GM21360 (cell line): Measurements from ENCODE around the gene PPIL6.

Experiments
- ATAC-seq: cut with Tn5 transposase; IDR thresholded peaks from one replicate; pipeline ENCODE4 v1.9.1; 2021; ENCODE audit warnings: mild to moderate bottlenecking, moderate library complexity; ENCODE audit not compliant: unreplicated experiment

PPIL6 gene

DNA sequence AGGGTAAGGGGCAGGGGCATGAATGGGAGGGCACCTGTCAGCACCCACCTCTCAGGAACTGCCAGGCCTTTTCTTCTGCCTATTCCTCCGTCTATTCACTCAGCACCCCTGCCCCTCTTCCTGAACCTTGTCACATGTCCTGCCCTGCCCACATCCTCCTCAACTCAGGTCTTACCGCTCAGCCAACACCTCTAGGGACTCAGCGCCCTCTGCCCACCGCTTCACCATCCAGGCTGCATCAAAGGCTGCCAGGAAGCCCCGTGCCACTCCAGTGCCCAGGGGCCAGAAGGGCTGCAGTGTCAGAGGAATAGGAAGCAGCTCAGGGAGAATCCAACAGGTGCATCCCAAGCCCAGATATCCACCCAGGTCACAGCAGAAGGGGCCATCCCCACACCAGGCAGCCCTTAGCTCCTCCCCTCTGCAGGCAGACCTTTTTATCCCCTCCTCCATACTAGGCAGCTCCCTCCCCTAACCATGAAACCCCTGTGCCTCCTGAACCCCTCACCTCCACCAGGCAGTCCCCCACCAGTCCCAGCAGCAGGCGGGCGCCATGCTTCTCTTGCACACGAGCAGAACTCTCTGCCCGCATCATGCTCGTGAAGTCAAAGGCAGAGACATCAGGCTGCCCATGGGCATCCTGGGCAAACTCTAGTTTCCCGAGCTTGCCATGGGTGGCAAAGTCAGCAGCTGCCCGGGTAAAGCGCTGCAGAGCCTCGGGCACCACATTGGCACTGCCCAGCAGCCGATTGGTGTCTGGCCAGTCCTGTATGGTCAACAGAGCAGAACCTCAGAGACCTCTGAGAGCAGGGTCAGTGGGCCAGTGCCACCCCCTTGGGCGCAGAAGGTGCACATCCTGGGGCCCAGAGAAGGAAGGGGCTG lies 9.6 kb upstream of the PPIL6 start:
- no peak for ATAC-seq

DNA sequence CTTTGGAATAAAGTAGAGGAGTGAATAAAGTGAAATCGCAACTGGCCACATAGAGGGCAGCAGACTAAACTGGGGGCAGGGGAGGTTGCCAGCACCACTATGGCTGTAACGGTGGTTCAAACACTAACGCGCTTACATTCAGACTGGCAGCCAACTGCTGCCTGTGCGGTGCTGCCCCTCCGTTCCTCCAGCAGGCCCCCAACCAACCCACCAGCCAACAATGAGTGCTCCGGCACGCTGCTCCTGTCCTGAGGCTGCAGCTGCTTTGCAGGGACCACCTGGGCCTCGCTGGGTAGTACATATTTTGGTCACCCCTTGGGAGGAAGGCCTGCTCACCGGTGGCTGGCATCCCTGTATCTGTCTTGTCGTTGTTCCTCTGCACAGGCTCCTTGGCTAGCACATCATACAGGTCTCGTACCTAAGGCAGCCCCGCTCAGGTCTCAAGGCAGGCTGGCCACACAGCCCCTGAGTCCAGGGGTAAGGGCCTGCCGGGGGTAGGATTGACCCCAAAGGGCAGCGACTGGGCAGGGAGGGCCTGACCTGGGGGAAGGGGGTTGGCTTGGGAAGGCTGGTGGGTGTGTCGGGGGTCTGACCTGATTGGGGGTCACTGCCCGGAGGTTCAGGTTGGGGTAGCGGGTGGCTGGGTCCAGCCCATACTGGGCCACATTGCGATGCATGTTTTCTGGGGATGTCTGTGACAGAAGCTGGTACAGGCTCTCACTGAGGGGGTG lies 8.8 kb upstream of the PPIL6 start:
- no peak for ATAC-seq

DNA sequence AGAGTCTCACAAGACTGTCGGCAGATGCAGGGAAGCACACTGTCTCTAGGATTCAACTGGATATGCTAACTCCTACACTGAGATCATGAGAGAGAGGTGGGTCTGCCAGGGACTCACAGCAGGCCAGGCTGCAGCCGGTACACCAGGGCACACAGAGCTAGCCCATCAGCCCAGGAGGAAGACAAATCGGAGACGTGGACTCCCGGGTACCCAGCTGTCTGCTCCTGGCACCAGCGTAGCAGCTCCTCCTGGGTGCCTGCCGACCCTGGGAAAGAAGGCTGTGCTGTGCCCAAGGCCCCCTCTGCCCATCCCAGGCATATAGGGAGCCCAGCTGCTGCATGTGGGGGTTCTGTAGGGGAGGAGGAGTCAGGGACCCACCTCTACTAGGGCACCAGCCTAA lies 8.2 kb upstream of the PPIL6 start:
- no peak for ATAC-seq

DNA sequence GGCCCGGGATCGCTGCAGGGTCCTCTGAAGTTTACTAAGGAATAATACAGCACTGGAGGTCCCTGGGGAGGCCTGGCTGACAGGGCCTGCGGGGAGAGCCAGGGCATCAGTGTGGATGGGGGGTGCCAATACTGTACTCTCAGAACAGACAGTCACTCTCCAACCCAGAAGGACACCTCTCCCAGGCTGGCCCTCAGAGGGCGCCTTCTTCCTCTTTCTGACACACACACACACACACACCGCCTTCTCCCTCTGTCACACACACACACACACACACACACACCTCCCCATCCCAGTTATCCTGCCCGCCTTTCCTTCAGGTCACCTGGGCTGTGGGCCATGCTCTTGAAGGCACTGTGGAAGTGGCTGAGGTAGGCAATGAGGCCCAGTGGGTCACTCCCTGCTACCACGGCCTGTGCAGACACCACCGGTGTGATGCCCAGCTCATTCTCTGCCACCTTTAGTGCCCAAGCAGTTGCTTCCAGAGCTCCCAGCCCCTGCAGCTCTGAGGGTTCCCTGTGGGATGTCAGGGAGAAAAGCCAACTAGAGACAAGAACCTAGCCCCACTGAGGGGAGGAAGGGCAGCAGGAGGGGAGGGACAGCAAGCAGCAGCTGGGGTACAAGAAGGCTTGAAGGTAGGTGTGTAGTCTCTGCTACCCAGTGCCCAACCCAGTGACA lies 7.6 kb upstream of the PPIL6 start:
- no peak for ATAC-seq

DNA sequence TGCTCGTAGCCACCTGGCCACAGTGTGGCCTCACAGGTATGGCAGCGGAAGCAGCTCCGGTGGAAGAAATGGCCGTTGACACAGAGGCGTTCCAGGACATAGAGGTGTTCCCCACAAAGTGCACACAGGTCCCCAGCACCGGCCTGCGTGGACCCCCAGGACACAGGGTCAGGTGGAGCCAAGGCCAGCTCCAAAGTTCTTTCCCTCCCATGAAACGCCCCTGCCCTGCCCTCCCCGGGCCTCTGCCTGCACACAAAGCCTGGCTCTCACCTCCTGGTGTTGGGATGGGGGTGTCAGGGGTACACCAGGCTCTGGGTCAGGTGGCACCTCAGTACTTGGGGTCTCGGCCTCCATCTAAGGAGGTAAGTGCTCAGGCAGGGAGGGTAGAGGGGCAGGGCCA lies 6.7 kb upstream of the PPIL6 start:
- ATAC-seq: no peak

DNA sequence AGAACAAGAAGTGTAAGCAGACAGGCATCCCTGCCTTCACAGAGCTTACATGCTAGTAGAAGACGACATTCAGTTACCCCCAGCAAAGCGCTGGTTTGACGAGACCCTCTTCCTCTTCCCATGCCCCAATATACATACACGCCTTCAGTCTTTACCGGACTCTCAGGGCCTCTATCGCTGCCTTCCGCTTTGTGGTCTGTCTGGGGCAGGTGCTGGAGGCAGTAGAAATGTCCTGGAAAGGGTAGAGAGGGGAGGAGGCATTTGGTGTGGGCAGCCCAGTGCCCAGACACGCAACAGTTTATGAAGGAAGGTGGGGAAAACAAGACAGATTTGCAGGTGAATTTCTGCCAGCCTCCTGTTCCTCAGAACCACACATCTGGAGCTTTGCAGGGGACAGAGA lies 6.1 kb upstream of the PPIL6 start:
- ATAC-seq: no peak

DNA sequence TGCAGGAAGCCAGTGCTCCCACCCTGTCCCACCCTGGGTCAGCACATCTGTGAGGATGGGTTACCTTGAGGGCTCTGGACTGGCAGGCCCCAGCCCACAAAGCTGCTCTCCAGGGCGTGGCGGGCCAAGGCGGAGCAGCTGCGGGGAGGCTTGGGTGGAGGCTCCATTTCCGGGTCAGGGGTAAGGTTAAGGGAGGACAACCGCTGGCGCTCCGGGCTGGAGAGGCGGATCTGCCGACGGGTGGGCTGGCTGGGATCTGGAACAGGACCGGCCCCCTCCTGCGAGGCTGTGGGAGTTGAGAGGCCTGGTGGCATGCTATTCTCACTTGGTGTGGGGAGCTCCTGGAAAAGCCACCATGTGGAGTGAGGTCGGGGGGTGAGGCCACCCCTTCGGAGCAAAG lies 5.6 kb upstream of the PPIL6 start:
- ATAC-seq: no peak

DNA sequence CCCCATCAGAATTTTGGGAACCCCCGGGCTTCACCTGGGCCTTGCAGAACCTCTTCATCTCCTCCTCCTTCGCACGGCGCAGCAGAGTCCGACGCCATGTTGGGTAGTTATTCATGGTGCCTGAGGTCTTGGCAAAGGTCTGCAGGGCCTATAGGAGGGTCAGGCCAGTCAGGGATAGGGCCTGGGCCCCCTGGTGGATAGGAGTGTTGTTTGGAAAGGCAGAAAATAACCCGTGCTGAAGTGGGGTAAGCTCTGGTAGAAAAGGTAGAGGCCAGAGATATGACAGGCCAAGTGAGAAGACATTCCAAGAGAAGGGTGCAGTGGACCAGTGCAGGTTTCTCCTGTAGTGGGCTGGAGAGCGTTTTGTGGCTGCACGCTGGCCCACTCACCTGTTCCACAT lies 5.0 kb upstream of the PPIL6 start:
- no peak for ATAC-seq

DNA sequence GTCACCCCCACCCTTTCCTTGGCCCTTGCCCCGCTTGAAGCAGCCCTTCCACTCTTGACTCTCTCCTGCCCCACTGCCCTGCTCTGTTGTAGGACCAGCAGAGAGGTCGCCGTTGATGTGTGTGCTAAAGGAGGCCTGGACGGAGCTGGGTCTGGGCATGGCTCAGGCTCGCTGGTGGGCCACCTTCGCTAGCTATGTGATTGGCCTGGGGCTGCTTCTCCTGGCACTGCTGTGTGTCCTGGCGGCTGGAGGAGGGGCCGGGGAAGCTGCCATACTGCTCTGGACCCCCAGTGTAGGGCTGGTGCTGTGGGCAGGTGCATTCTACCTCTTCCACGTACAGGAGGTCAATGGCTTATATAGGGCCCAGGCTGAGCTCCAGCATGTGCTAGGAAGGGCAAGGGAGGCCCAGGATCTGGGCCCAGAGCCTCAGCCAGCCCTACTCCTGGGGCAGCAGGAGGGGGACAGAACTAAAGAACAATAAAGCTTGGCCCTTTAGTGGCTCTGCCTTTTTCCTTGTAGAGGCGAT lies 3.1 kb upstream of the PPIL6 start:
- ATAC-seq: no peak

DNA sequence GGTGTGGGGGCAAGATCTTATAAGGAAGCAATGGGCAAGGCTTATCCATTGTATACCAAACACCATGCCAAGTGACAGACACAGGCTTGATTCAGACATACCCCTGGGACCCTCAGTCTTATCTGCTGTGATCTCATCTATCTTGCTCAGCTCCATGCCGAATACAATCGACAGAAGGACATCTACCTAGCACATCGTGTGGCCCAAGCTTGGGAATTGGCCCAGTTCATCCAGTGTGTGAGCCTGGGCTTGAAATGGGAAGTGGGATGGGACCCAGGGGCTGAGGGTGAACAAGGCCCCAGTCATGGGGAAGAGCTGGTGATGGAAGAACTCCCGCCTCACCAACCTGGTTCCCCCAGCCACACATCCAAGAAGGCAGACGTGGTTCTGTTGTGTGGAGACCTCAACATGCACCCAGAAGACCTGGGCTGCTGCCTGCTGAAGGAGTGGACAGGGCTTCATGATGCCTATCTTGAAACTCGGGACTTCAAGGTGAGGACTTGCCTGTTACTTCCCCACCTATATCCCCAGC lies 2.0 kb upstream of the PPIL6 start:
- ATAC-seq: no peak

DNA sequence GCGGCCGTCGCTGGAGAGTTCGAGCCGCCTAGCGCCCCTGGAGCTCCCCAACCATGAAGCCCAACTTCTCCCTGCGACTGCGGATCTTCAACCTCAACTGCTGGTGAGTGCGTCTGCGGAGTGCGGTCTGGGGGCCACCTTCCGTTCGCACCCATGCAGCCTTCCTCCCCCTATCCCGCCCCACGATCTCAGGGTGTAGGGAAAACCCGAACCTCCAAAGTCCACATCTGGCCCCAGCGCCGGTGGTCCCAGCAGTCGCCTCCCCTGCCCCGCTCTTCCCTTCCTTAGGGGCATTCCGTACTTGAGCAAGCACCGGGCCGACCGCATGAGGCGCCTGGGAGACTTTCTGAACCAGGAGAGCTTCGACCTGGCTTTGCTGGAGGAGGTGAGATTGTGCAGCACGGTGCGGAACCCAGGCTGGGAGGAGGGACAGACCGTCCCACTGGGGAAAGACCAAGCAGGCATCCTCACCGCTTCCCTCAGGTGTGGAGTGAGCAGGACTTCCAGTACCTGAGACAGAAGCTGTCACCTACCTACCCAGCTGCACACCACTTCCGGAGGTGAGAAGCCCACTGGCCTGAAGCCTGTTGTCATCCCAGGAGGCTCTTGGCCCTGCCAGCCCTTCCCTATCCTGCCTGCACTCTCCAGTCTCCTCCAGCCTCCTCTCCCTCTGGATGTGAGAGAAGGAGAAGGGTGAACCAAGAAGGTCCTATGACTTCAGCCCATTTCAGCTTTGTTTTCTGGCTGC lies 815 bp upstream of the PPIL6 start:
- ATAC-seq: peak; percentile 15

DNA sequence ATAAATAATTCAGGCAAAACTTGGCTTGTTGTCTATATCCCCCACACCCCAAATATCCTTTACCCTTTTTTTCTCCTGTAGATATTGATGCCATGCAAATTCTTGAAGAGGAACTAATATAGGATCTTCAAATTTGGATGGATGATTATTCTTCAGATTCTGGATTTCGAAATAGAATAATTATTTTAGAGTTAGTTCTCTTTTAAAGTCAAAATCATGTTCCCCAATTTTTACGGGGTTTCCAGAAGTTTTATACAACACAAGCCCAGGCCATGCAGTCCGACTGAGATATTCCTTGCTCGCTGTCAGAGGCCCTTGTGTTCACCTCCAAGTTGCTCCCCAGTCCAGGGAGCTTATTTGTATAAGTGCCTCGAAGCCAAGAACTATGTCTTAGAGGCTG lies 4.4 kb downstream of the PPIL6 start:
- no peak for ATAC-seq

DNA sequence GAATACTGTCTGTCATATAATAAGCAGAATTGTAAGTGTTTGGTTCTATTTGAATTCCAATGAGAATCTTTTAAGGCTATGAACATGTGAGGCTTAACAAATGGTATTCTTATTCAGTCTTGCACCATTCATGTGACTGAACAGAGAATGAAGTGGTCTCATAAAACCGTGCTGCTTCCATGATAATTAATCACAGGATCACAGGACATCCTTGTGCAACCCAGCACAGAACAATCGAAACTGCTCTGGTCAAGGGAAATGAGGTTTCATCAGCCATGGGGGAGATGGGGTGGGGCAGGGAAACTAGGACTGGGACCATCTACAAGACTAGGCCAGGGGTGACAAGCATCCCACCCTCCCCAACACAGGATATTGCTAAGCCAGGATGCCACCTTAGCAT lies 6.0 kb downstream of the PPIL6 start:
- ATAC-seq: no peak

DNA sequence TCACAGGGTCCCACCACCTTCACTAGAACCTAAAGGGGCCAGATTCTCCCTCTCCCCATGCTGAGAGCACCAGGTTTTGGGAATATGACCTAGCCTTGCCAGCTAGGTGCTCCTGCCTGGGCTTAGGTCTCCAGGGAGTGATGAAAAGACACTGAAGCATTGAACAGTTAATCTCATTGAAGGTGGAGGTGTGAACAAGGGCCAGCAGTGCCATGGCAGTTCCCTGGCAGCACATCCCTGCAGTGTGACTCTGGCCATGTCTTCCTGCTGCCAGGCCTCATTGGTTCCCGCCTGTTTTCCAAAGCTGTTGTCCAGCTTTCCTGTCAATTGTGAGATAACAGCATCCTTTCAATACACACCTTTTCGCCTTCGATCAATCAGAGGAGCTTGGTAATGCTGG lies 10.9 kb downstream of the PPIL6 start:
- ATAC-seq: no peak

DNA sequence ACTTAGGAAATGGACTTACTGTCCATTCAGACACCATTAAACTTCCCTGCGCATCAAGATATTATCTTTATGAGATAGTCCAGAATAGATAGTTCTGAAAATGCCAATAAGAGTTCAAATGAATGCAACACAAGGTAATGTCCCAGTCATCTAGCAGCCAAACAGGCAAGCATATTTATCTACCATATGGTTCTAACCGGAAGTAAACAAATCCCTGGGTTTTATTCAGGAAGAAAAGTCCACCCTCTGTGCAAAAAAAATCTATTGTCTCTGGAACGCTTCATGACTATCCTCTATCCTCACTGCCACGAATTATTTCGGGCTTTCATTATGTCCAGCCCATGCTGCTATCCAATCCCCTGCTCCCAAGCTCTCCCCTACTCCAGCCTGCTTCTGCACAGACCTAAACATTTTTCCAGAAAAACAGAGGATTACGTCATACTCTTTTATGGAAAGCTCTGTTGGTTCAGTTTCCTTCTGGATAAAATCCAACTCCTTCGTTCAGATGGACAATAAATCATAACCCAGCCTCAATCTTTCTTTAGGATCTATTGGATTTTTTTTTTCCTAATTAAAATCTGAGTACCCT lies 11.4 kb downstream of the PPIL6 start:
- ATAC-seq: no peak

DNA sequence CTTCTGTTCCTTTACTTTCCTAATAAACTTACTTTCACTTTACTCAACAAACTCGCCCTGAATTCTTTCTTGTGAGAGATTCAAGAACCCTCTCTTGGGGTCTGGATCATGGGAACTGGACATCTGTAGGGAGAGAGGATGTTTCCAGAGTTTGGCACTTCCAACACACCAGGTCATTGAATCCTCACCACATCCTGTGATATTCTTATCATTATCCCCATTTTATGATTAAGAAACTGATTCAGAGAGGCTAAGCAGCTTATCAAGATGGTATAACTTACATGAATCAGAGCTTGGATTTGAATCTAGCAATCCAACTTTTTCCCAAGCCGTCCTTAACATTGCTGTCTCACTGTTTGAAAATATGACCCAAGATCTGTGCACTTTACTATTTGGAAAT lies 15.5 kb downstream of the PPIL6 start:
- no peak for ATAC-seq

DNA sequence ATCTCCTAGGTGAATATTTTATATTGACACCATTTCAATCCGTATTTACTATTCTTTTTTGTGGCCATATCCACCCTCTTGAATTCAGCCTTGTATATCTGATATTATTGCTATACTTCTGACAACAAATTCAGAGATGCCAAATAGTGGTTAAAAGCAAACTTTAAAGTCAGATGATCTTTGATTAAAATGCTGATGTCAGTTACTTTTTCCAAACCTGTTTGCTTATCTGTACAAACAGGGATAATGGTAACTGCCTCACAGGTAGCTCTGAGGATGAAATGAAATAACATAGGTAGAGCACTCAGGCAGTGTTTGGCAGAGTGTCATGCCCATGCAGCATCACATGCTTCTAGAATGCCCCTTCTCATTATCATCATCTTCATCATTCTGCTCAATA lies 19.2 kb downstream of the PPIL6 start:
- ATAC-seq: no peak

DNA sequence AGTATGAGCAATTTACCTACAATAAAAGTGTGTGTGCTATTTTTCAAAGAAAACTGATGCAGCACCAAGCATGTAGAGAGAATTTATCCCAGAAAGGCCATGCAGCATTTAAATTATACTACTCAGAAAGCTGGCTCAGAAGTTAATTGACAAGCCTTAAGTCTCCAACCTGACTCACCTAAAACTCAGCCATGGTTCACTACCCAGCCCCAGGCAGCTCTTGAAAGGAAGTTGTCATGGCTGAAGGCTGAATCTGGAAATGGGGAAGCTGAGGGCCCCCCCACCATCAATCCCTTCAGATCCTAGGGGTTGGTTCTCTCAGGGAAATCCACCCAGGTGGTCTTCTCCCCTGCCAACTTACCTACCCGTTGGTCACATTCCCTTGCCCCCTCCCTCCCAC lies 19.7 kb downstream of the PPIL6 start:
- no peak for ATAC-seq

DNA sequence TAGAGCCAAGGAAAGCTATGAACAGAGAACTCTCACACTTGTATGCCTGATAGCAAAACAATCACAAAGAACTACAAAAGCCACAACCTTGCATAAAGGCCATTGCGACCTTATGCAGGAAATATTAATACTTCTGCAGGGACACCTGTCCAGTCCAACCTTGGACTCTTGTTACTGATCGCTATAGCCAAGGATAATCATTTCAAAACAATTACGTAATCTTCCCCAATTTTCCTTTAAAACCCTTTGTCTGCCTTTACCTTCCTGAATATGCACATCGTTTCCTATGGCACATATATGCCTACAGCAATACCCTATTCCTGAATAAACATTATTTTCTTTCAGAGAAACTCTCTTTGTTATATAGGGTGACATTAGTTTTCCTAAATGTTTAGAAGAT lies 22.8 kb downstream of the PPIL6 start:
- no peak for ATAC-seq

DNA sequence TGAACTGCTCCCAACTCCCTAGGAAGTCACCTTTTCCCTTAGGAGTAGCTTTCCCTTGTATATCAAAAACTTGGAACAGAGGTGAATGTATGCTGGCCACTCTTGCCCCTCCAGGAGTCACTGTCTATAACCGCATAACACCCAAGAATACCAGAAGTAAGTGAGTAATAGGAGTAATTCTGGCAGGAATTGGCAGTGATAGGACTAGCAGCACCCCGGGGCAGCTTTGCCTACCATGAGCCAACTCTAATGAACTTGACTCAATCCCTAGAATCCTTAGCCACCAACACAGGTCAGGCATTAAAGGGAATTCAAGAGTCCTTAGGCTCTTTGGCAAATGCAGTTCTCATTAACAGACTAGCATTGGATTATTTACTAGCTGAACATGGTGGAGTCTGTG lies 29.4 kb downstream of the PPIL6 start:
- no peak for ATAC-seq
